ENCODE data around the gene FKBP4.

- TF ChIP-seq EZH2phosphoT487 (conservative IDR thresholded peaks at IDR 0.05; ENCODE audit: low read length) (no peak), CTCF (IDR thresholded peaks at IDR 0.05; ENCODE audit: insufficient read depth, low read length, poor library complexity, severe bottlenecking) (no peak)
These were observed 26.4 kb upstream of the FKBP4 start for GRCh38 chr12:2768224-2768961.
